Keratinocyte (primary cell): Measurements from ENCODE around the gene PMPCB.
"Not testable (repeated sequence)": the region's sequence is repeated elsewhere in the genome, so short reads cannot be mapped to it uniquely, and the experiment has no call there.

Source experiments
- CTCF ChIP-seq, 3 experiments: IDR thresholded peaks in 1 of 3; conservative IDR thresholded peaks in 1 of 3; optimal IDR thresholded peaks in 1 of 3; 2 replicates in 2 of 3; 3 replicates in 1 of 3; pipeline versions ENCODE3 to v1.5.1; 2011; ENCODE audit warnings: low read length in 3 of 3, mild to moderate bottlenecking in 3 of 3, moderate library complexity in 2 of 3, control low read depth in 1 of 3, inconsistent platforms in 1 of 3; ENCODE audit not compliant: insufficient read depth in 2 of 3; ENCODE audit errors: extremely low read depth in 1 of 3
- EZH2 ChIP-seq: IDR thresholded peaks from one replicate; pipeline ENCODE4 v1.6.1; 2012; ENCODE audit warnings: inconsistent platforms, mild to moderate bottlenecking, low read length, moderate library complexity

GRCh38 chr7:103274867-103275266, 22.4 kb upstream of the PMPCB start:
- not testable (repeated sequence) for TF ChIP-seq CTCF (optimal IDR thresholded peaks at IDR 0.05 in 1 of 3, IDR thresholded peaks at IDR 0.05 in 1 of 3, conservative IDR thresholded peaks at IDR 0.05 in 1 of 3; ENCODE audit: extremely low read depth in 1 of 3, insufficient read depth in 2 of 3, low read length in 3 of 3); EZH2
